ENCODE data around the gene AGBL4.

GRCh38 chr1:49397086-49397485 is 626.7 kb downstream of the AGBL4 start:
- TF ChIP-seq POLR2A (IDR thresholded peaks at IDR 0.05) (no peak), CTCF (IDR thresholded peaks at IDR 0.05 in 8 of 11, conservative IDR thresholded peaks at IDR 0.05 in 3 of 11) (no peak)
